ENCODE measurements around the gene STK25.

STK25 gene

GRCh38 chr2:241519669-241520068, 11.3 kb upstream of the STK25 start:
- Histone ChIP-seq H3K4me2 (ENCODE audit: low read length) (no peak overlapping the region), H3K4me3 (ENCODE audit: low read depth, low read length) (no peak overlapping the region), H3K36me3 (ENCODE audit: control insufficient read depth, insufficient read depth, low read length) (no peaks in the 10 kb centered on the region), H3K27ac (no peak overlapping the region), H3K9ac (no peak overlapping the region), H3K79me2 (no peaks in the 10 kb centered on the region), H3K4me1 (no peaks in the 10 kb centered on the region), H3K27me3 (ENCODE audit: control insufficient read depth, insufficient read depth, low read length) (no peaks in the 10 kb centered on the region), H2AFZ (no peak overlapping the region), H3K9me3 (ENCODE audit: control insufficient read depth, low read length) (no peaks in the 10 kb centered on the region)
- TF ChIP-seq, protein P1, sequence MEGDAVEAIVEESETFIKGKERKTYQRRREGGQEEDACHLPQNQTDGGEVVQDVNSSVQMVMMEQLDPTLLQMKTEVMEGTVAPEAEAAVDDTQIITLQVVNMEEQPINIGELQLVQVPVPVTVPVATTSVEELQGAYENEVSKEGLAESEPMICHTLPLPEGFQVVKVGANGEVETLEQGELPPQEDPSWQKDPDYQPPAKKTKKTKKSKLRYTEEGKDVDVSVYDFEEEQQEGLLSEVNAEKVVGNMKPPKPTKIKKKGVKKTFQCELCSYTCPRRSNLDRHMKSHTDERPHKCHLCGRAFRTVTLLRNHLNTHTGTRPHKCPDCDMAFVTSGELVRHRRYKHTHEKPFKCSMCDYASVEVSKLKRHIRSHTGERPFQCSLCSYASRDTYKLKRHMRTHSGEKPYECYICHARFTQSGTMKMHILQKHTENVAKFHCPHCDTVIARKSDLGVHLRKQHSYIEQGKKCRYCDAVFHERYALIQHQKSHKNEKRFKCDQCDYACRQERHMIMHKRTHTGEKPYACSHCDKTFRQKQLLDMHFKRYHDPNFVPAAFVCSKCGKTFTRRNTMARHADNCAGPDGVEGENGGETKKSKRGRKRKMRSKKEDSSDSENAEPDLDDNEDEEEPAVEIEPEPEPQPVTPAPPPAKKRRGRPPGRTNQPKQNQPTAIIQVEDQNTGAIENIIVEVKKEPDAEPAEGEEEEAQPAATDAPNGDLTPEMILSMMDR (IDR thresholded peaks at IDR 0.05) = no peak

- Histone ChIP-seq H3K27me3 (ENCODE audit: control insufficient read depth, insufficient read depth, low read length) (no peaks in the 10 kb centered on the region), H3K79me2 (no peaks in the 10 kb centered on the region), H3K4me1 (no peaks in the 10 kb centered on the region), H3K9me3 (ENCODE audit: control insufficient read depth, low read length) (no peaks in the 10 kb centered on the region), H3K27ac (no peak overlapping the region), H3K36me3 (ENCODE audit: control insufficient read depth, insufficient read depth, low read length) (no peaks in the 10 kb centered on the region), H3K4me3 (ENCODE audit: low read depth, low read length) (no peak overlapping the region), H3K4me2 (ENCODE audit: low read length) (no peak overlapping the region), H3K9ac (no peak overlapping the region), H2AFZ (no peak overlapping the region)
- TF ChIP-seq, protein P1 (IDR thresholded peaks at IDR 0.05) = no peak
Measured at GRCh38 chr2:241517297-241517696, 8.9 kb upstream of the STK25 start.

- no peaks in the 10 kb centered on the region for H3K79me2 ChIP-seq
- H3K4me3 ChIP-seq (ENCODE audit: low read depth, low read length) = no peak overlapping the region
- TF ChIP-seq, protein P1 (IDR thresholded peaks at IDR 0.05) = no peak
- H3K9ac ChIP-seq = no peak overlapping the region
- H3K27me3 ChIP-seq (ENCODE audit: control insufficient read depth, insufficient read depth, low read length) = no peaks in the 10 kb centered on the region
- H2AFZ ChIP-seq = no peak overlapping the region
- no peaks in the 10 kb centered on the region for H3K4me1 ChIP-seq
- H3K4me2 ChIP-seq (ENCODE audit: low read length) = no peak overlapping the region
- H3K27ac ChIP-seq = no peak overlapping the region
- no peaks in the 10 kb centered on the region for H3K9me3 ChIP-seq (ENCODE audit: control insufficient read depth, low read length)
- no peaks in the 10 kb centered on the region for H3K36me3 ChIP-seq (ENCODE audit: control insufficient read depth, insufficient read depth, low read length)
Measured at GRCh38 chr2:241516520-241516965, 8.2 kb upstream of the STK25 start.

DNA sequence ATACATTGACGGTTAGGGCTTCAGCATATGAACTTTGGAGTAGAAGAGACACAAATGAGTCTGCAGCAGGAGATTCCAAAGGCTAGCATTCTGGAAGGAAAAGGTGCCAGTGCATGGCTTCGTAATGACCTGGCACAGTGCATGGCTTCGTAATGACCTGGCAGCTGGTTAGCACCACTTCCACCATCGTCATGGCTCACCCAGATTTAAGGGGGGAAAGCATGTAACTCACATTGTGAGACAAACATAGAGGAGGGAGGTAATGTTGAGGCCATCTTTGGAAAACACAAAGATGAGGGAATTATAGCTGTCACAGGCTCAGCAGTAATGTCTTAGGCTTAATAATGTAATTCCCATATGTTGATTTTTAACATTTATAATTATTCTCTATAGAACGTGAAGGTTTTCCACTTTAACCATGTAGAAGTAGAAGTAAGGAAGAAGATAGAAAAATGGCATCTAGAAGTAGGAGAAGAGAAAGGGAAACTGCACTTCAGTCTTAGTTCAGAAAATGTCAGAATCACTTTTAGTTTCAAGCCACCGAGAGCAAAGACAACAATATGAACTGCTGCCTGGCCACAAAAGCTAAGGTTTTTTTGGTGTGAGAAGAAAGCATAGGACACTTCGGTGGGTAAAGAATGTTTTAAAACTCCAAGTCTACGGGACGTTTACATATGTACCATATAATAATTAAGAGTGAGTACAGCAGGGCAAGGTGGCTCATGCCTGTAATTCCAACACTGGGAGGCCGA, 6.8 kb upstream of the STK25 start:
- Histone ChIP-seq H3K4me1 (no peaks in the 10 kb centered on the region), H2AFZ (no peak overlapping the region), H3K9ac (no peak overlapping the region), H3K27me3 (ENCODE audit: control insufficient read depth, insufficient read depth, low read length) (no peaks in the 10 kb centered on the region), H3K9me3 (ENCODE audit: control insufficient read depth, low read length) (no peaks in the 10 kb centered on the region), H3K4me3 (ENCODE audit: low read depth, low read length) (no peak overlapping the region), H3K36me3 (ENCODE audit: control insufficient read depth, insufficient read depth, low read length) (no peaks in the 10 kb centered on the region), H3K79me2 (no peaks in the 10 kb centered on the region), H3K27ac (no peak overlapping the region), H3K4me2 (ENCODE audit: low read length) (no peak overlapping the region)
- TF ChIP-seq, protein P1 (IDR thresholded peaks at IDR 0.05) = no peak

GRCh38 chr2:241514553-241514952, 6.2 kb upstream of the STK25 start:
- no peaks in the 10 kb centered on the region for H3K79me2 ChIP-seq
- H3K27me3 ChIP-seq (ENCODE audit: control insufficient read depth, insufficient read depth, low read length) = no peaks in the 10 kb centered on the region
- no peaks in the 10 kb centered on the region for H3K9me3 ChIP-seq (ENCODE audit: control insufficient read depth, low read length)
- no peak overlapping the region for H2AFZ ChIP-seq
- peaks cover 2% of the 10 kb centered on the region for H3K4me1 ChIP-seq
- no peak overlapping the region for H3K4me2 ChIP-seq (ENCODE audit: low read length)
- TF ChIP-seq, protein P1 (IDR thresholded peaks at IDR 0.05) = no peak
- no peak overlapping the region for H3K27ac ChIP-seq
- H3K4me3 ChIP-seq (ENCODE audit: low read depth, low read length) = no peak overlapping the region
- H3K9ac ChIP-seq = no peak overlapping the region
- H3K36me3 ChIP-seq (ENCODE audit: control insufficient read depth, insufficient read depth, low read length) = no peaks in the 10 kb centered on the region

Measured in parathyroid adenoma (tissue), 2 donors.